NCI-H748 (cell line): ENCODE results near the gene RPS27L.
"Not testable (repeated sequence)": the region's sequence is repeated elsewhere in the genome, so short reads cannot be mapped to it uniquely, and the experiment has no call there.

ENCODE experiments used
- DNase-seq: peaks from one replicate; lab custom pipeline; 2025; ENCODE audit not compliant: unreplicated experiment; lab: John Stamatoyannopoulos, UW

RPS27L gene

DNA sequence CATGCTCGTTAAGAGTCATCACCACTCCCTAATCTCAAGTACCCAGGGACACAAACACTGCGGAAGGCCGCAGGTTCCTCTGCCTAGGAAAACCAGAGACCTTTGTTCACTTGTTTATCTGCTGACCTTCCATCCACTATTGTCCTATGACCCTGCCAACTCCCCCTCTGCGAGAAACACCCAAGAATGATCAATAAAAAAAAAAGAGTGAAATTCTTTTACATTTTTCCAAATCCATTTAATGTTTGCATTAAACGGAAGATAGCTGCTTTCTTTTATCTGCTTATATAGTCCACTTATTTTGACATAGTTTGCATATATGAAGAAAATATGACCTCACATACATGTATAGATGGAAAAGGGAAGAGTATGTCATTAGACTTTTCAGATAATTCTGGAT is 57.7 kb downstream of the RPS27L start:
- not testable (repeated sequence) for DNase-seq

DNA sequence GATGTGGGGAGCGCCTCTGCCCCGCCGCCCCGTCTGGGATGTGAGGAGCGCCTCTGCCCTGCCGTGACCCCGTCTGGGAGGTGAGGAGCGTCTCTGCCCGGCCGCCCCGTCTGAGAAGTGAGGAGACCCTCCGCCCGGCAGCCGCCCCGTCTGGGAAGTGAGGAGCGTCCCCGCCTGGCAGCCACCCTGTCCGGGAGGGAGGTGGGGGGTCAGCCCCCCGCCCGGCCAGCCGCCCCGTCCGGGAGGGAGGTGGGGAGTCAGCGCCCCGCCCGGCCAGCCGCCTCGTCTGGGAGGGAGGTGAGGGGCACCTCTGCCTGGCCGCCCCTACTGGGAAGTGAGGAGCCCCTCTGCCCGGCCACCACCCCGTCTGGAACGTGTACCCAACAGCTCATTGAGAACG is 58.4 kb downstream of the RPS27L start:
- not testable (repeated sequence) for DNase-seq
